SH-SY5Y (cell line): ENCODE results near the gene MYOM3.

Experiments
- GATA2 ChIP-seq: IDR thresholded peaks from 2 replicates; pipeline ENCODE4 v1.6.1; 2011; ENCODE audit warnings: mild to moderate bottlenecking, low read depth, low read length
- GATA3 ChIP-seq: IDR thresholded peaks from 2 replicates; pipeline ENCODE4 v1.6.1; 2011; ENCODE audit warnings: low read depth, mild to moderate bottlenecking, low read length, moderate library complexity

DNA sequence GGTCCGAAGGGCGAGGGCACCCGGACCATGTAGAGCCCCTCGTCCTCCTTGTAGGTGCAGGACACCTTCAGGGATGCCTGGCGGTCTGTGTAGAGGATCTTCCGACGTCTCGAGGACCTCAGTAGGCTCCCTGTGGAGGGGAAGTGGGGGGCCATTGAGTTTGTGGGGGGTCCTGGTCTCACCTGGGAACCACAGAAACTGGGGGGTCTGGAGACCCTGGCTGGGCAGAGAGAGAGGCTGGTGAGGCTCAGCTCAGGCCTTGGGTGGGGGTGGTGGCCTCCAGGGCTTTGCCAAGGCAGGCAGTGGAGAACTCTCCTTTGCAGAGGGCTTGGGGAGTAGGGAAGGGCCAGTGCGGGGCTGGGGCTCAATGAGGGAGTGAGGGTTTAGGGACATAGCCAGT lies 19.0 kb downstream of the MYOM3 start:
- no peak for TF ChIP-seq GATA2
- TF ChIP-seq GATA3: no peak
